IMR-90 (cell line): ENCODE measurements around the gene RIIAD1. TPM values are rescaled to one million over a fixed set of nuclear protein-coding genes. Genes with fewer than 3 reads are reported as not detected.

Source experiments
- ATAC-seq: fragments of 200-7000 bp; cut with Tn5 transposase; 2 replicates; pipeline ENCODE4 v1.9.1; 2020; ENCODE audit warnings: low read depth, mild to moderate bottlenecking, moderate library complexity
- BruUV-seq: library from RNA; stranded (reverse); fragments of 400-500 nt; replicated peaks from 2 replicates; lab custom pipeline; 2021; lab: Mats Ljungman, UMichigan
- CTCF ChIA-PET: fragments of 300-600 bp; formaldehyde crosslinking; extraction: SDS; loops from one replicate; lab custom pipeline; 2021; ENCODE audit warnings: antibody characterized with exemption; lab: Yijun Ruan, JAX
- POLR2A ChIA-PET: fragments of 300-600 bp; sonication (Branson Sonifier 250); formaldehyde crosslinking; loops from one replicate; lab custom pipeline; 2022; ENCODE audit warnings: antibody characterized with exemption; ENCODE audit not compliant: unreplicated experiment; lab: Charles Lee
- DNase-seq: peaks from one replicate; pipeline ENCODE4 v3.0.0; 2013
- H2AFZ ChIP-seq: replicated peaks from 2 replicates; pipeline ENCODE3; 2013; ENCODE audit warnings: low read length, mild to moderate bottlenecking; ENCODE audit not compliant: poor library complexity
- H2AK5ac ChIP-seq: 2 replicates; pipeline ENCODE4 v1.6.1; 2013; ENCODE audit warnings: low read depth, low read length, inconsistent platforms
- H2AK9ac ChIP-seq: replicated peaks from 2 replicates; pipeline ENCODE3; 2013; ENCODE audit warnings: mild to moderate bottlenecking, low read depth, low read length, moderate library complexity; ENCODE audit not compliant: poor library complexity
- H2BK120ac ChIP-seq: 2 replicates; pipeline ENCODE4 v1.6.1; 2013; ENCODE audit warnings: low read depth, low read length, inconsistent platforms
- H2BK15ac ChIP-seq: 3 replicates; pipeline ENCODE4 v1.6.1; 2013; ENCODE audit warnings: low read depth, low read length, inconsistent platforms
- H2BK20ac ChIP-seq: 2 replicates; pipeline ENCODE4 v1.6.1; 2013; ENCODE audit warnings: low read depth, mild to moderate bottlenecking, inconsistent platforms, low read length, moderate library complexity
- H2BK5ac ChIP-seq: 2 replicates; pipeline ENCODE4 v1.6.1; 2013; ENCODE audit warnings: mild to moderate bottlenecking, low read depth, low read length, inconsistent platforms; ENCODE audit not compliant: poor library complexity, severe bottlenecking
- H3K14ac ChIP-seq: replicated peaks from 2 replicates; pipeline ENCODE4 v1.6.1; 2013; ENCODE audit warnings: low read depth, low read length, inconsistent platforms
- H3K18ac ChIP-seq: 2 replicates; pipeline ENCODE4 v1.6.1; 2013; ENCODE audit warnings: low read depth, low read length, control low read depth
- H3K23ac ChIP-seq: 2 replicates; pipeline ENCODE4 v1.6.1; 2013; ENCODE audit warnings: low read depth, low read length, inconsistent platforms
- H3K27ac ChIP-seq: 2 replicates; pipeline ENCODE4 v1.5.1; 2013; ENCODE audit warnings: mild to moderate bottlenecking, control low read depth, low read length; ENCODE audit not compliant: insufficient read depth
- H3K27me3 ChIP-seq: 2 replicates; pipeline ENCODE4 v1.6.1; 2013; ENCODE audit warnings: low read length; ENCODE audit not compliant: control insufficient read depth, insufficient read depth
- H3K36me3 ChIP-seq: 2 replicates; pipeline ENCODE4 v1.6.1; 2013; ENCODE audit warnings: low read length, mixed read lengths; ENCODE audit not compliant: control insufficient read depth, insufficient read depth
- H3K4ac ChIP-seq: 2 replicates; pipeline ENCODE4 v1.6.1; 2013; ENCODE audit warnings: low read depth, low read length, inconsistent platforms
- H3K4me1 ChIP-seq: 2 replicates; pipeline ENCODE4 v1.6.1; 2013; ENCODE audit warnings: low read length, mixed read lengths; ENCODE audit not compliant: control insufficient read depth, insufficient read depth
- H3K4me2 ChIP-seq: 2 replicates; pipeline ENCODE4 v1.6.1; 2013; ENCODE audit warnings: low read depth, mild to moderate bottlenecking, control low read depth, low read length, moderate library complexity
- H3K4me3 ChIP-seq: 2 replicates; pipeline ENCODE4 v1.5.1; 2013; ENCODE audit warnings: low read depth, mild to moderate bottlenecking, control low read depth, low read length, moderate library complexity; ENCODE audit not compliant: insufficient read depth
- H3K56ac ChIP-seq: 2 replicates; pipeline ENCODE4 v1.6.1; 2013; ENCODE audit warnings: low read length, inconsistent platforms; ENCODE audit not compliant: insufficient read depth; ENCODE audit errors: extremely low read depth
- H3K79me1 ChIP-seq, 2 experiments: 2 replicates each; pipeline ENCODE4 v1.6.1; 2013; ENCODE audit warnings: low read length in 2 of 2, inconsistent platforms in 1 of 2, low read depth in 1 of 2
- H3K9ac ChIP-seq: 2 replicates; pipeline ENCODE4 v1.6.1; 2013; ENCODE audit warnings: low read depth, low read length, control low read depth
- H3K9me1 ChIP-seq: 2 replicates; pipeline ENCODE4 v1.6.1; 2013; ENCODE audit warnings: low read length, inconsistent platforms; ENCODE audit not compliant: insufficient read depth
- H3K9me3 ChIP-seq: 2 replicates; pipeline ENCODE4 v1.6.1; 2013; ENCODE audit warnings: low read length; ENCODE audit not compliant: control insufficient read depth, insufficient read depth
- H4K20me1 ChIP-seq: 2 replicates; pipeline ENCODE4 v1.6.1; 2013; ENCODE audit warnings: low read length, inconsistent platforms; ENCODE audit not compliant: insufficient read depth
- H4K5ac ChIP-seq: 2 replicates; pipeline ENCODE4 v1.6.1; 2013; ENCODE audit warnings: mild to moderate bottlenecking, low read depth, low read length, control low read depth
- H4K8ac ChIP-seq, 2 experiments: 2 replicates each; pipeline ENCODE4 v1.6.1; 2013; ENCODE audit warnings: low read depth in 2 of 2, low read length in 2 of 2, control low read depth in 1 of 2, inconsistent platforms in 1 of 2
- H4K91ac ChIP-seq: 2 replicates; pipeline ENCODE4 v1.6.1; 2013; ENCODE audit warnings: low read depth, low read length, inconsistent platforms; ENCODE audit not compliant: insufficient read depth
- CHD1 ChIP-seq: IDR thresholded peaks from 2 replicates; pipeline ENCODE4 v1.6.1; 2012; ENCODE audit warnings: low read depth, low read length, improper control_type of control experiment
- SMC3 ChIP-seq: fragments of 150-350 bp; IDR thresholded peaks from 2 replicates; pipeline ENCODE4 v1.6.1; 2016; ENCODE audit warnings: low read depth, mild to moderate bottlenecking, antibody characterized with exemption, low read length, moderate library complexity
- WGBS, 2 experiments: methylation state at CpG; one replicate each; pipeline versions ENCODE4 v1.1.5 to v1.1.7; 2013; ENCODE audit warnings: missing lambda C conversion rate in 2 of 2; ENCODE audit not compliant: insufficient read length in 1 of 2; ENCODE audit errors: extremely low coverage in 2 of 2; 5-methylcytosine and 5-hydroxymethylcytosine counted together
- dilution Hi-C: fragments of 300-500 bp; cut with HindIII; formaldehyde crosslinking; loops from one replicate; pipeline ENCODE4 v1.14.3; 2018; ENCODE audit warnings: low sequenced_read_pairs; ENCODE audit not compliant: unreplicated experiment
- in situ Hi-C: fragments of 300-500 bp; cut with MboI; formaldehyde crosslinking; loops from 3 replicates; pipeline ENCODE4 v1.14.3; 2019; ENCODE audit warnings: low sequenced_read_pairs, inconsistent platforms, mixed read lengths
- intact Hi-C: fragments of 100-400 bp; cut with micrococcal nuclease; formaldehyde crosslinking; loops from 2 replicates; pipeline ENCODE4 v1.10.0; 2022
- polyA plus RNA-seq, 3 experiments: library from polyadenylated mRNA; depleted of rRNA; stranded (reverse); fragments of >200 nt; gene quantifications; 2 replicates each; pipeline ENCODE4 v1.2.3, GENCODE V29; 2012; ENCODE audit warnings: low replicate concordance in 1 of 3
- total RNA-seq: library from RNA; depleted of rRNA; stranded (reverse); fragments of >200 nt; gene quantifications from 2 replicates; pipeline ENCODE4 v1.2.3, GENCODE V29; 2012

The RIIAD1 gene
- total and polyA plus RNA-seq, 2 of the 4 experiments (the other 2 are of a cell fraction): not detected

- H3K27ac ChIP-seq: no peak overlapping the region
- no peak overlapping the region for H3K4me3 ChIP-seq
- DNase-seq: no peak
These were observed 4.9 kb upstream of the RIIAD1 start for GRCh38 chr1:151716405-151716762.

More at GRCh38 chr1:151716405-151716762, 4.9 kb upstream of the RIIAD1 start:
- in situ Hi-C loops: no loop called here
- no peak for ATAC-seq
- no CpG with 5 or more reads among the region's 11 CpGs for WGBS, 2 experiments
- H2BK15ac ChIP-seq: no peak overlapping the region
- no peaks in the 10 kb centered on the region for H3K9me3 ChIP-seq
- no peak overlapping the region for H2AK5ac ChIP-seq
- BruUV-seq: no TSS peak
- intact Hi-C loops: loop anchor here (2.0 kb wide), 1 partner anchor 24 kb away; no protein-coding TSS in a partner anchor
- no peak overlapping the region for H3K4me2 ChIP-seq
- H3K4ac ChIP-seq: no peak overlapping the region
- no peak overlapping the region for H2BK20ac ChIP-seq
- dilution Hi-C loops: no loop called here
- peaks cover 84% of the 10 kb centered on the region for H3K27me3 ChIP-seq
- no peaks in the 10 kb centered on the region for H3K79me1 ChIP-seq
- no peak overlapping the region for H3K14ac ChIP-seq
- H2BK120ac ChIP-seq: no peak overlapping the region
- H4K8ac ChIP-seq: no peak overlapping the region
- no peak overlapping the region for H3K56ac ChIP-seq
- no peak overlapping the region for H2AK9ac ChIP-seq
- H2BK5ac ChIP-seq: no peak overlapping the region
- TF ChIP-seq SMC3 (no peak), CHD1 (no peak)
- no peaks in the 10 kb centered on the region for H3K9me1 ChIP-seq
- CTCF ChIA-PET: no interaction called here
- peaks cover 2% of the 10 kb centered on the region; the same call in 1 of the 2 replicates for H3K4me1 ChIP-seq
- H2AFZ ChIP-seq: no peak overlapping the region
- no peaks in the 10 kb centered on the region; the same call in 1 of the 2 replicates for H4K20me1 ChIP-seq
- no peak overlapping the region for H4K5ac ChIP-seq
- H3K23ac ChIP-seq: no peak overlapping the region
- H3K9ac ChIP-seq: no peak overlapping the region
- no peak overlapping the region for H4K91ac ChIP-seq
- POLR2A ChIA-PET: no interaction called here
- no peaks in the 10 kb centered on the region for H3K36me3 ChIP-seq
- no peak overlapping the region for H3K18ac ChIP-seq
